HEK293 (cell line): ENCODE measurements around the gene NNT.
"Not testable (repeated sequence)": the region's sequence is repeated elsewhere in the genome, so short reads cannot be mapped to it uniquely, and the experiment has no call there.

Experiments used
- CTCF ChIA-PET: fragments of 350-600 bp; formaldehyde crosslinking; extraction: SDS; loops from one replicate; lab custom pipeline; 2021; ENCODE audit warnings: antibody characterized with exemption; lab: Yijun Ruan, JAX
- POLR2A ChIA-PET: fragments of 300-600 bp; formaldehyde crosslinking; extraction: SDS; loops from one replicate; lab custom pipeline; 2020; ENCODE audit warnings: antibody characterized with exemption, inconsistent platforms; lab: Yijun Ruan, JAX
- H3K27ac ChIP-seq: fragments of 200-500 bp; sonication (Bioruptor generic); 2 replicates; pipeline ENCODE4 v1.5.1; 2014; ENCODE audit warnings: low read depth, low read length, control low read depth, inconsistent platforms; ENCODE audit errors: extremely low read depth
- H3K36me3 ChIP-seq, 2 experiments: fragments of 200-500 bp in 1 of 2; sonication (Bioruptor generic) in 1 of 2; 1 replicate in 1 of 2; 2 replicates in 1 of 2; pipeline ENCODE4 v1.5.1; 2014 to 2017; ENCODE audit warnings: inconsistent platforms in 2 of 2, low read length in 2 of 2; ENCODE audit not compliant: control insufficient read depth in 2 of 2, insufficient read depth in 1 of 2
- H3K4me1 ChIP-seq: fragments of 200-500 bp; sonication (Bioruptor generic); 2 replicates; pipeline ENCODE4 v1.5.1; 2014; ENCODE audit warnings: mild to moderate bottlenecking, low read length, inconsistent platforms; ENCODE audit not compliant: control insufficient read depth, insufficient read depth
- H3K4me3 ChIP-seq: 2 replicates; pipeline ENCODE4 v1.5.1; 2011; ENCODE audit warnings: low read depth, mild to moderate bottlenecking, control low read depth, low read length, moderate library complexity
- H3K9me3 ChIP-seq: fragments of 200-500 bp; sonication (Bioruptor generic); 2 replicates; pipeline ENCODE4 v1.5.1; 2014; ENCODE audit warnings: low read depth, low read length, inconsistent platforms; ENCODE audit not compliant: control insufficient read depth, insufficient read depth
- GLIS2 ChIP-seq: fragments of 450-650 bp; formaldehyde crosslinking; IDR thresholded peaks from 2 replicates; pipeline ENCODE4 v1.5.1; 2016; ENCODE audit warnings: missing biosample characterization, missing genetic modification characterization
- KLF10 ChIP-seq: fragments of 450-650 bp; IDR thresholded peaks from 2 replicates; pipeline ENCODE4 v1.5.1; 2018; ENCODE audit warnings: missing biosample characterization, mild to moderate bottlenecking, missing genetic modification characterization
- KLF17 ChIP-seq: fragments of 450-650 bp; formaldehyde crosslinking; IDR thresholded peaks from 2 replicates; pipeline ENCODE4 v1.5.1; 2016; ENCODE audit warnings: missing biosample characterization, missing genetic modification characterization
- KLF8 ChIP-seq: fragments of 450-650 bp; formaldehyde crosslinking; IDR thresholded peaks from 2 replicates; pipeline ENCODE4 v1.5.1; 2016; ENCODE audit warnings: missing biosample characterization, missing genetic modification characterization
- KLF9 ChIP-seq: fragments of 450-650 bp; formaldehyde crosslinking; IDR thresholded peaks from 2 replicates; pipeline ENCODE4 v1.5.1; 2016; ENCODE audit warnings: missing biosample characterization, missing genetic modification characterization, low read depth
- MZF1 ChIP-seq: fragments of 450-650 bp; formaldehyde crosslinking; IDR thresholded peaks from 2 replicates; pipeline ENCODE4 v1.5.1; 2017; ENCODE audit warnings: missing biosample characterization, missing genetic modification characterization, borderline replicate concordance
- OSR2 ChIP-seq: fragments of 450-650 bp; formaldehyde crosslinking; IDR thresholded peaks from 2 replicates; pipeline ENCODE4 v1.5.1; 2016; ENCODE audit warnings: missing biosample characterization, missing genetic modification characterization
- PRDM4 ChIP-seq: fragments of 450-650 bp; formaldehyde crosslinking; IDR thresholded peaks from 2 replicates; pipeline ENCODE4 v1.5.1; 2017; ENCODE audit warnings: missing biosample characterization, missing genetic modification characterization
- SP2 ChIP-seq: fragments of 450-650 bp; formaldehyde crosslinking; IDR thresholded peaks from 2 replicates; pipeline ENCODE4 v1.5.1; 2016; ENCODE audit warnings: missing biosample characterization, missing genetic modification characterization
- SP3 ChIP-seq: fragments of 450-650 bp; formaldehyde crosslinking; IDR thresholded peaks from 2 replicates; pipeline ENCODE4 v1.5.1; 2016; ENCODE audit warnings: missing biosample characterization, missing genetic modification characterization
- YY1 ChIP-seq: fragments of 450-650 bp; formaldehyde crosslinking; IDR thresholded peaks from 2 replicates; pipeline ENCODE4 v1.5.1; 2018; ENCODE audit warnings: missing biosample characterization, missing genetic modification characterization
- ZBTB17 ChIP-seq: fragments of 450-650 bp; formaldehyde crosslinking; IDR thresholded peaks from 2 replicates; pipeline ENCODE4 v1.5.1; 2016; ENCODE audit warnings: missing biosample characterization, missing genetic modification characterization
- ZFHX2 ChIP-seq: fragments of 450-650 bp; formaldehyde crosslinking; conservative IDR thresholded peaks from 2 replicates; pipeline ENCODE4 v1.5.1; 2016; ENCODE audit warnings: missing biosample characterization, missing genetic modification characterization
- ZNF112 ChIP-seq: fragments of 450-650 bp; formaldehyde crosslinking; IDR thresholded peaks from 2 replicates; pipeline ENCODE4 v1.5.0; 2017; ENCODE audit warnings: missing biosample characterization, missing genetic modification characterization
- ZNF2 ChIP-seq: fragments of 450-650 bp; formaldehyde crosslinking; IDR thresholded peaks from 2 replicates; pipeline ENCODE4 v1.5.1; 2016; ENCODE audit warnings: missing biosample characterization, missing genetic modification characterization
- ZNF214 ChIP-seq: fragments of 450-650 bp; formaldehyde crosslinking; IDR thresholded peaks from 2 replicates; pipeline ENCODE4 v1.5.1; 2017; ENCODE audit warnings: missing biosample characterization, mild to moderate bottlenecking, missing genetic modification characterization, borderline replicate concordance
- ZNF26 ChIP-seq: fragments of 450-650 bp; formaldehyde crosslinking; IDR thresholded peaks from 2 replicates; pipeline ENCODE4 v1.5.1; 2016; ENCODE audit warnings: missing biosample characterization, missing genetic modification characterization
- ZNF302 ChIP-seq: fragments of 450-650 bp; formaldehyde crosslinking; IDR thresholded peaks from 2 replicates; pipeline ENCODE4 v1.5.1; 2016; ENCODE audit warnings: missing biosample characterization, missing genetic modification characterization, low read depth
- ZNF426 ChIP-seq: fragments of 450-650 bp; formaldehyde crosslinking; IDR thresholded peaks from 2 replicates; pipeline ENCODE4 v1.5.1; 2017; ENCODE audit warnings: missing biosample characterization, missing genetic modification characterization, mild to moderate bottlenecking, inconsistent platforms, moderate library complexity
- ZNF501 ChIP-seq: fragments of 450-650 bp; formaldehyde crosslinking; IDR thresholded peaks from 2 replicates; pipeline ENCODE4 v1.5.1; 2016; ENCODE audit warnings: missing biosample characterization, missing genetic modification characterization
- ZNF560 ChIP-seq: fragments of 450-650 bp; formaldehyde crosslinking; IDR thresholded peaks from 2 replicates; pipeline ENCODE4 v1.5.1; 2017; ENCODE audit warnings: missing biosample characterization, missing genetic modification characterization, borderline replicate concordance
- ZNF561 ChIP-seq: fragments of 450-650 bp; IDR thresholded peaks from 2 replicates; pipeline ENCODE4 v1.5.1; 2018; ENCODE audit warnings: missing biosample characterization, missing genetic modification characterization, borderline replicate concordance
- ZNF600 ChIP-seq: fragments of 450-650 bp; formaldehyde crosslinking; IDR thresholded peaks from 2 replicates; pipeline ENCODE4 v1.5.1; 2016; ENCODE audit warnings: missing biosample characterization, missing genetic modification characterization
- ZNF76 ChIP-seq: fragments of 450-650 bp; formaldehyde crosslinking; IDR thresholded peaks from 2 replicates; pipeline ENCODE4; 2016; ENCODE audit warnings: low read depth, missing biosample characterization, missing genetic modification characterization, borderline replicate concordance
- TF ChIP-seq, protein P1 (sequence below): fragments of 450-650 bp; formaldehyde crosslinking; IDR thresholded peaks from 2 replicates; pipeline ENCODE4 v1.5.1; 2016; ENCODE audit warnings: missing biosample characterization, missing genetic modification characterization

Gene NNT

DNA sequence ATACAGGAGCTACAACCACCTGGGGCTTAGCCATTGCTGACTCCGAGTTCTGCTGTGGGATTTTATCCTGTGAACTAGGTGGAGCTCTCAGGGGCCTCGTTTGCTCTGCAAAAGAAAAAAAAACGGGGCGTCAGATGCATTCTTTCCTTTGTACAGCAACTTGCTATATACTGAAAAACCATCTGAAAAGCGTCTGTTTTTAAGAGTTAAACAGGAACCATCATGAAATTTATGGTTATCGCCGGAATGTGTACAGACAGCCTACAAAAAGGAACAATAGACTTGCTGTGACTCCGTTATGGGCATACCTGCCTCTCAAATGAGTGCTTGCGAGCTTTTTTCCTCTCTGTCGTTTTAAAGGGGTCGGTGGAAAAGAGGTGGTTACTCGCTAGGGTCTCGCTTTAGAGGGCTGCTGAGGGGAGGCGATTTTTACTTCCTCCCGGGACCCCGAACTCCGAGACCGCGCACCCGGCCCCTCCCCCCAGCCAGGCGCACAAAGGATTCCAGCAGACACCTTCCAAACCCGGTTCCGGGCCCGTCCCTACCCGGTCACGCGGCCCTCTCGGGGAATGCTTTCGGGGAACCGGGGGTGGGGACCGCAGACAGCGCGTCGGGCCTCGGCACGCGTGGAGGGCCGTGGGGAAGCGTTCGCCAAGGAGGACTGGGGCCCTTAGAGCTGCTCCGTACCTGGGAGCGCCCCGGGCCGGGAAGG, 46.9 kb upstream of the NNT start (continued):
- TF ChIP-seq ZNF26 (tag by site-specific recombination) (no peak), ZNF560 (tag by site-specific recombination) (no peak), ZNF426 (tag by site-specific recombination) (no peak), ZBTB17 (tag by site-specific recombination) (0 out of 2 replicates have a peak, but pooled peaks have one; percentile 9), MZF1 (tag by site-specific recombination) (no peak), ZNF302 (no peak), KLF17 (tag by site-specific recombination) (peak; percentile 26; the same call in 1 of the 2 replicates)
- TF ChIP-seq, protein P1, sequence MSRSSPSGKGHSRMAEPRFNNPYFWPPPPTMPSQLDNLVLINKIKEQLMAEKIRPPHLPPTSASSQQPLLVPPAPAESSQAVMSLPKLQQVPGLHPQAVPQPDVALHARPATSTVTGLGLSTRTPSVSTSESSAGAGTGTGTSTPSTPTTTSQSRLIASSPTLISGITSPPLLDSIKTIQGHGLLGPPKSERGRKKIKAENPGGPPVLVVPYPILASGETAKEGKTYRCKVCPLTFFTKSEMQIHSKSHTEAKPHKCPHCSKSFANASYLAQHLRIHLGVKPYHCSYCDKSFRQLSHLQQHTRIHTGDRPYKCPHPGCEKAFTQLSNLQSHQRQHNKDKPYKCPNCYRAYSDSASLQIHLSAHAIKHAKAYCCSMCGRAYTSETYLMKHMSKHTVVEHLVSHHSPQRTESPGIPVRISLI (tag by site-specific recombination) = 0 out of 2 replicates have a peak, but pooled peaks have one; percentile 49

- peak; percentile 57; the same call in 1 of the 2 replicates for TF ChIP-seq SP3 (tag by site-specific recombination)
- TF ChIP-seq YY1 = 0 out of 2 replicates have a peak, but pooled peaks have one; percentile 45
- TF ChIP-seq ZNF76 = peak; percentile 56; the same call in 1 of the 2 replicates
- TF ChIP-seq KLF9 = peak; percentile 14; the same call in 1 of the 2 replicates
- TF ChIP-seq ZNF600 = 0 out of 2 replicates have a peak, but pooled peaks have one; percentile 2
- peak; percentile 65 for TF ChIP-seq SP2 (tag by site-specific recombination)
- peaks cover 34 to 38% of the 10 kb centered on the region in 2 experiments for H3K36me3 ChIP-seq
- ChIA-PET CTCF (interaction anchor here (0.6 to 2.4 kb wide), 2 partner anchors 74 to 103 kb away, joined by 3 to 12 read pairs; no protein-coding TSS in a partner anchor), POLR2A (interaction anchor here (1.6 to 2.3 kb wide), 2 partner anchors 46 to 72 kb away, joined by 6 to 15 read pairs; partner anchors contain the start of genes NNT and TMEM267)
- not testable (repeated sequence) for H3K9me3 ChIP-seq
- H3K4me1 ChIP-seq = peaks cover 18% of the 10 kb centered on the region; the same call in 1 of the 2 replicates
- peak overlapping the region; percentile 97 for H3K27ac ChIP-seq
- peak overlapping the region; percentile 100 for H3K4me3 ChIP-seq
Observed at GRCh38 chr5:43556607-43556856, 46.4 kb upstream of the NNT start.

DNA sequence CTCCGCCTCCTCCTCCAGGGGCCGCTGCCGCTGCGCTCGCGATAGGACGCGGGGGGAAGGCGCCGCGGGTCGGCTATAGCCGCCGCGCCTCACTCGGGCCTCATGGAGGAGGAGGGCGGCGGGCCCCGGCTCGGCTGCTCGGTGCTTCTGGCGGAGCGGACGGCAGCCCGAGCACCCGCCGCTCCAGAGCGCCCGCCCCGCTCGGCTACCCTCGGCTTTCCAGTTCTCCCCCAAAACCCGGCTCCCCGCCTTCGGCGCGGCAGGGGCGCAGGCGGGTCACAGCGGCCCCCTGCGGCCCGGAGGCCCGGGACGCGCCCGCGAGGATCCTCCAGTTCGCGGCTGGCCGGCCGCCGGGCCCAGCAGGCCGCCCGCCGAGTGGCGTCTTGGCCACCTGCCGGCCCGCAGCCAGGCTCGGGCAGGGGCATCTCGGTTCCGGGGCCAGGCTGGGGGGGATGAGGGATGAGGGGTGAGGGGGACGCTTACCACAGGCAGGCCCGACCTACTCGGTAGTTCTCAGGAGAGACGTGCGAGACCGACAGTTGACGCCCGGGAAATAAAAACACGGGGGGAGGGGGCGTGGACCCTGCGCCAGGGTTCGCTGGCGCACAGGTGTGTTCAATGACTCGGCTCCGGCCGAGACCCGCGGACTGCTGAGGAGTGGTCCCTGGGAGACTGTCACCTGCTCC, 46.0 kb upstream of the NNT start, which contains the start of gene PAIP1:
TSS of gene PAIP1 (minus strand) at position 221 of the 686 bp plus-strand sequence. CDS start 231 bp downstream, outside the sequence.
- Histone ChIP-seq H3K4me1 (peaks cover 18% of the 10 kb centered on the region; the same call in 1 of the 2 replicates), H3K36me3 (peaks cover 29 to 33% of the 10 kb centered on the region in 2 experiments), H3K27ac (peak within 1 kb of the TSS; percentile 97), H3K4me3 (peak within 1 kb of the TSS; percentile 100), H3K9me3 (no peaks in the 10 kb centered on the region)
- CTCF ChIA-PET = interaction anchor here (0.6 kb wide), 1 partner anchor 102 kb away, joined by 3 read pairs; no protein-coding TSS in a partner anchor
- POLR2A ChIA-PET = interaction anchor here (0.6 to 2.3 kb wide), 3 partner anchors 23 to 73 kb away, joined by 3 to 15 read pairs (median 6); partner anchors contain the start of genes NNT and TMEM267
- TF ChIP-seq KLF8 (tag by site-specific recombination) (peak; percentile 40; the same call in 1 of the 2 replicates), ZNF561 (peak; percentile 92), PRDM4 (tag by site-specific recombination) (peak; percentile 40; the same call in 1 of the 2 replicates), ZFHX2 (tag by site-specific recombination) (peak; percentile 61), GLIS2 (tag by site-specific recombination) (peak; percentile 40; the same call in 1 of the 2 replicates), OSR2 (tag by site-specific recombination) (no peak), ZNF112 (tag by site-specific recombination) (no peak), ZNF501 (peak; percentile 39; the same call in 1 of the 2 replicates), ZNF214 (tag by site-specific recombination) (no peak), KLF10 (tag by site-specific recombination) (peak; percentile 52; the same call in 1 of the 2 replicates), ZNF2 (tag by site-specific recombination) (no peak), KLF9 (peak; percentile 74)
